Stomach (tissue), 9 donors: ENCODE data around the gene TCTN2. TPM values are rescaled to one million over a fixed set of nuclear protein-coding genes. Genes with fewer than 3 reads are reported as not detected.

Experiments used
- DNase-seq, 2 donors: peaks; one replicate each; pipeline versions ENCODE4 v3.0.0 to v3.0.0-alpha.2; 2013 to 2019
- H3K27ac ChIP-seq, 5 donors: fragments of 200-600 bp in 4 of 5; sonication (generic) in 4 of 5; one replicate each; pipeline ENCODE4 v1.5.1; 2013 to 2019; ENCODE audit warnings: mild to moderate bottlenecking in 1 of 5, moderate library complexity in 1 of 5
- H3K27me3 ChIP-seq, 3 donors: fragments of 200-600 bp; sonication (generic); one replicate each; pipeline ENCODE4 v1.5.1; 2017 to 2019; ENCODE audit warnings: mixed run types in 1 of 3
- H3K36me3 ChIP-seq, 4 donors: fragments of 200-600 bp; sonication (generic); 1 replicate in 3 of 4; 2 replicates in 1 of 4; pipeline ENCODE4 v1.5.1; 2016 to 2019
- H3K4me1 ChIP-seq, 4 donors: fragments of 200-600 bp; sonication (generic); one replicate each; pipeline ENCODE4 v1.5.1; 2016 to 2019
- H3K4me3 ChIP-seq, 4 donors: fragments of 200-600 bp; sonication (generic) in 3 of 4; one replicate each; pipeline ENCODE4 v1.5.1; 2016 to 2019; ENCODE audit warnings: mild to moderate bottlenecking in 1 of 4
- H3K9me3 ChIP-seq, 4 donors: fragments of 200-600 bp; sonication (generic); one replicate each; pipeline ENCODE4 v1.5.1; 2016 to 2019
- EP300 ChIP-seq: sonication (generic); formaldehyde crosslinking; IDR thresholded peaks from one replicate; pipeline ENCODE4 v1.6.1; 2017; ENCODE audit warnings: antibody characterized with exemption
- POLR2A ChIP-seq, 4 donors: fragments of 450-650 bp; IDR thresholded peaks; one replicate each; pipeline ENCODE4 v1.6.1; 2016; ENCODE audit warnings: antibody characterized with exemption in 4 of 4, control low read depth in 2 of 4, mild to moderate bottlenecking in 1 of 4, moderate library complexity in 1 of 4
- POLR2AphosphoS5 ChIP-seq, 3 donors: sonication (generic); formaldehyde crosslinking; IDR thresholded peaks; one replicate each; pipeline ENCODE4 v1.6.1; 2016; ENCODE audit warnings: antibody characterized with exemption in 3 of 3
- WGBS, 5 donors: extraction: QIAGEN DNeasy Blood & Tissue Kit in 3 of 5; methylation state at CpG; one replicate each; pipeline versions ENCODE4 v1.1.5 to v1.1.7; 2013 to 2018; 5-methylcytosine and 5-hydroxymethylcytosine counted together
- intact Hi-C: fragments of 100-400 bp; cut with DNase I; formaldehyde crosslinking; loops from one replicate; pipeline ENCODE4 v1.15.1; 2023; ENCODE audit warnings: low total_unique reads
- polyA plus RNA-seq, 3 donors: library from polyadenylated mRNA; stranded (reverse); fragments of 200-250 nt; gene quantifications; one replicate each; pipeline ENCODE4 v1.2.3, GENCODE V29; 2013
- total RNA-seq, 5 donors: library from RNA; depleted of rRNA; stranded (reverse); fragments of >200 nt; gene quantifications; one replicate each; pipeline versions ENCODE4 v1.1.0 to v1.2.3, GENCODE V29; 2014 to 2016
- TF ChIP-seq, protein P1 (sequence below), 7 experiments: fragments of 450-650 bp in 4 of 7; fragments of 200-600 bp in 3 of 7; sonication (generic) in 3 of 7; IDR thresholded peaks; one replicate each; pipeline ENCODE4 v1.5.1; 2016 to 2019; ENCODE audit warnings: antibody characterized with exemption in 7 of 7, control low read depth in 2 of 7, mild to moderate bottlenecking in 1 of 7
- donor health status: healthy with polysubstance abuse.
- donor health status: Bipolar disorder and iron deficiency.
- donor health status: healthy.

The TCTN2 gene
- total and polyA plus RNA-seq, 8 donors, result 1.2 to 24.1 (median 6.0) TPM

DNA sequence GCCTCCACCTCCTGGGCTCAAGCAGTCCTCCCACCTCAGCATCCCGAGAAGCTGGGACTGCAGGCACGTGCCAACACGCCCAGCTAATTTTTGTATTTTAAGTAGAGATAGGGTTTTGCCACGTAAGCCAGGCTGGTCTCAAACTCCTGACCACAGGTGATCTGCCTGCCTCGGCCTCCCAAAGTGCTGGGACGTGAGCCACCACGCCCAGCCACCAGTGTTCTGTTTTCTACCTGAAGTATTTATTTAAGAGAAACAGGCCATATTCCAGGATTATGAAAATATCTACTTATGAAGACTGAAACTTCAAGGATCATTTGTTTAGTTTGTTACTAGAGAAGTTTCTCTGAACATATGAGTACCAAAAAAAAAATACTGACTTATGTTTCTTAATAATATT is 27.0 kb upstream of the TCTN2 start:
- Histone ChIP-seq H3K9me3 (no peaks in the 10 kb centered on the region), H3K27ac (no peak overlapping the region), H3K4me1 (no peaks in the 10 kb centered on the region), H3K4me3 (no peak overlapping the region), H3K27me3 (no peaks in the 10 kb centered on the region), H3K36me3 (peaks cover 27 to 95% (median 87%) of the 10 kb centered on the region in 4 donors)
- no peak for DNase-seq
- TF ChIP-seq POLR2AphosphoS5 (IDR thresholded peaks at IDR 0.05) (no peak), POLR2A (IDR thresholded peaks at IDR 0.05) (no peak)
- TF ChIP-seq, protein P1, sequence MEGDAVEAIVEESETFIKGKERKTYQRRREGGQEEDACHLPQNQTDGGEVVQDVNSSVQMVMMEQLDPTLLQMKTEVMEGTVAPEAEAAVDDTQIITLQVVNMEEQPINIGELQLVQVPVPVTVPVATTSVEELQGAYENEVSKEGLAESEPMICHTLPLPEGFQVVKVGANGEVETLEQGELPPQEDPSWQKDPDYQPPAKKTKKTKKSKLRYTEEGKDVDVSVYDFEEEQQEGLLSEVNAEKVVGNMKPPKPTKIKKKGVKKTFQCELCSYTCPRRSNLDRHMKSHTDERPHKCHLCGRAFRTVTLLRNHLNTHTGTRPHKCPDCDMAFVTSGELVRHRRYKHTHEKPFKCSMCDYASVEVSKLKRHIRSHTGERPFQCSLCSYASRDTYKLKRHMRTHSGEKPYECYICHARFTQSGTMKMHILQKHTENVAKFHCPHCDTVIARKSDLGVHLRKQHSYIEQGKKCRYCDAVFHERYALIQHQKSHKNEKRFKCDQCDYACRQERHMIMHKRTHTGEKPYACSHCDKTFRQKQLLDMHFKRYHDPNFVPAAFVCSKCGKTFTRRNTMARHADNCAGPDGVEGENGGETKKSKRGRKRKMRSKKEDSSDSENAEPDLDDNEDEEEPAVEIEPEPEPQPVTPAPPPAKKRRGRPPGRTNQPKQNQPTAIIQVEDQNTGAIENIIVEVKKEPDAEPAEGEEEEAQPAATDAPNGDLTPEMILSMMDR (IDR thresholded peaks at IDR 0.05), result no peak
- 79 to 94% (median 93%) methylated on average over 7 of the region's 7 CpGs for WGBS, 5 donors
- intact Hi-C loops, result no loop called here

DNA sequence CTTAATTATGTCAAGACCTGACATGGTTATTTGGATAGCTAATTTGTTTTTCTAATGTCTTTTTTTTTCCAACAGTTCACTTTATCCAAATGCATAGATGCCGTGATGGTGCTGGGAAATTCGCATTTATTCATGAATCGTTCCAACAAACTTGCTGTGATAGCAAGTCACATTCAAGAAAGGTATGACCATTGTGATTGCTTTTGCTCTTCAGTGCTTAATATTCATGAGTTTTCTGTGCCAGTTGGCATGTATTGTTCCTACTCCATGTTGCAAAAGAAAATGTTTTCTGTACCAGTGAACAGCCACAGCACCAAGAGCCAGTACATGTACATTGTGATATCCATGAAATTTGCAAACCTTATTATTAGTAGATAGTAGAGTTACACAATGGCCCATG is 25.5 kb upstream of the TCTN2 start:
- intact Hi-C loops, result no loop called here
- TF ChIP-seq POLR2A (IDR thresholded peaks at IDR 0.05) (no peak), EP300 (no peak), POLR2AphosphoS5 (IDR thresholded peaks at IDR 0.05) (no peak)
- TF ChIP-seq, protein P1 (IDR thresholded peaks at IDR 0.05), result no peak
- 94 to 100% (median 96%) methylated on average over 3 of the region's 3 CpGs for WGBS, 5 donors

DNA sequence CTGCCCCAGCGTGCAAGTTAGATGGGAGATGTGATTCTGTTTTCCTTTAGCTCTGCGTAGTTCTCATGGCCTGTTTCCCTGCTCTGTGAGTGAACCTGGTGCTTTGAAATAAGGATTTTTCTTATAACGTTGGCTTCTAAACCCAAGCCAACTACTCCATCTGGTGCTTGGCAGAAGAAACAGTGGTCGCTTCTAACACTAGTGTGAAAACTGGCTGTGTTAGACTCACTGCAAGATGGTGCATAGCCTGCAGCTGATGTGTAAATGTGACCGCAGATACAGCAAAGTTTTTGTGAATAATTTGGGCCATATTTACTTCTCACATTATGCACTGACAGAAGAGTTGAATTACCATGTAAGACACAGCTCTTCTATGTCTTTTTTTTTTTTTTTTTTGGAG is 25.0 kb upstream of the TCTN2 start:
- no peak for DNase-seq
- 79 to 94% (median 91%) methylated on average over 5 of the region's 5 CpGs for WGBS, 5 donors
- H3K4me1 ChIP-seq, result no peaks in the 10 kb centered on the region
- no peaks in the 10 kb centered on the region for H3K9me3 ChIP-seq
- no peak overlapping the region for H3K27ac ChIP-seq
- H3K36me3 ChIP-seq, result peaks cover 27 to 97% (median 89%) of the 10 kb centered on the region in 4 donors
- no peaks in the 10 kb centered on the region for H3K27me3 ChIP-seq
- no peak overlapping the region for H3K4me3 ChIP-seq
- TF ChIP-seq EP300, result no peak
- TF ChIP-seq, protein P1 (IDR thresholded peaks at IDR 0.05), result no peak
- TF ChIP-seq POLR2A (IDR thresholded peaks at IDR 0.05), result no peak
- TF ChIP-seq POLR2AphosphoS5 (IDR thresholded peaks at IDR 0.05), result no peak
- intact Hi-C loops, result no loop called here

More for the DNA sequence above, 25.5 kb upstream of the TCTN2 start:
- Histone ChIP-seq H3K4me3 (no peak overlapping the region), H3K27ac (no peak overlapping the region), H3K4me1 (no peaks in the 10 kb centered on the region), H3K9me3 (no peaks in the 10 kb centered on the region), H3K27me3 (no peaks in the 10 kb centered on the region), H3K36me3 (peaks cover 27 to 97% (median 89%) of the 10 kb centered on the region in 4 donors)
- DNase-seq, result no peak

DNA sequence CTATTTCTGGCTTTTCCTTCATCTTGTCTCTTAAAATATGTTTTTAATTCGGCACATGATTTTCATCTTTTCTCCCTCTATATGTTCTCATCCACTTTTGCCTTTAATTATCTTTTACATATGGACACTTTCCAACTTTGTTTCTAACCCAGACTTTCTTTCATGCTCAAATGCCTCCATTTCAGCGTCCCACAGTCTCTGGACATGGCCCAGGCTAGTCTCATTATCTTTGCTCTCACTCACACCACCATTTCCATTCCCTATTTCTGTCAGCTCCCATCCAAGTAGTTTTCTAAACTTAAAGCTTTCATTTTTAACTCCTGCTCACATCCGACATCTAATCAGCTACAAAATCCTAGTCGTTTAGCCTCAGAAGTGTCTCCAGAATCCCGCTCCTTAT is 22.5 kb upstream of the TCTN2 start:
- H3K9me3 ChIP-seq, result no peaks in the 10 kb centered on the region
- no peak overlapping the region for H3K27ac ChIP-seq
- no peaks in the 10 kb centered on the region for H3K27me3 ChIP-seq
- no peaks in the 10 kb centered on the region for H3K4me1 ChIP-seq
- 92 to 95% (median 94%) methylated on average over 5 of the region's 5 CpGs for WGBS, 5 donors
- intact Hi-C loops, result no loop called here
- no peak overlapping the region for H3K4me3 ChIP-seq
- TF ChIP-seq POLR2A (IDR thresholded peaks at IDR 0.05) (no peak), POLR2AphosphoS5 (IDR thresholded peaks at IDR 0.05) (no peak), EP300 (no peak)
- TF ChIP-seq, protein P1 (IDR thresholded peaks at IDR 0.05), result no peak
- H3K36me3 ChIP-seq, result peaks cover 29 to 95% (median 92%) of the 10 kb centered on the region in 4 donors
- no peak for DNase-seq
